GM12878 (cell line): ENCODE data around the gene FAM83D. TPM values are rescaled to one million over a fixed set of nuclear protein-coding genes. Genes with fewer than 3 reads are reported as not detected.

Experiments
- ATF2 ChIP-seq: IDR thresholded peaks from 2 replicates; pipeline ENCODE4 v1.6.1; 2012; ENCODE audit warnings: low read length, inconsistent platforms
- IKZF2 ChIP-seq, 2 experiments: fragments of 450-650 bp; IDR thresholded peaks; 2 replicates each; pipeline ENCODE4 v1.6.1; 2017; ENCODE audit warnings: mild to moderate bottlenecking in 2 of 2, moderate library complexity in 2 of 2
- MYC ChIP-seq: IDR thresholded peaks from 2 replicates; pipeline ENCODE4 v1.6.1; 2011; ENCODE audit warnings: mild to moderate bottlenecking, low read length, moderate library complexity, inconsistent platforms; ENCODE audit not compliant: insufficient read depth, insufficient replicate concordance, insufficient read length, severe bottlenecking
- NR2C1 ChIP-seq: fragments of 450-650 bp; IDR thresholded peaks from 2 replicates; pipeline ENCODE4 v1.6.1; 2017; ENCODE audit warnings: antibody characterized with exemption, mild to moderate bottlenecking, moderate library complexity
- NR2F1 ChIP-seq: fragments of 450-650 bp; conservative IDR thresholded peaks from 2 replicates; pipeline ENCODE4 v1.6.1; 2017; ENCODE audit warnings: mild to moderate bottlenecking
- POLR2A ChIP-seq: IDR thresholded peaks from 2 replicates; pipeline ENCODE4 v1.6.1; 2011; ENCODE audit warnings: low read depth, mild to moderate bottlenecking, low read length
- SIX5 ChIP-seq: IDR thresholded peaks from 2 replicates; pipeline ENCODE4 v1.6.1; 2011; ENCODE audit warnings: mild to moderate bottlenecking, low read depth, low read length, moderate library complexity; ENCODE audit not compliant: severe bottlenecking
- SP1 ChIP-seq: IDR thresholded peaks from one replicate; pipeline ENCODE4 v1.6.1; 2011; ENCODE audit warnings: low read depth, low read length
- SPI1 ChIP-seq: IDR thresholded peaks from 2 replicates; pipeline ENCODE4 v1.6.1; 2011; ENCODE audit warnings: low read depth, mild to moderate bottlenecking, low read length, moderate library complexity, borderline replicate concordance; ENCODE audit not compliant: insufficient read depth
- SREBF2 ChIP-seq: IDR thresholded peaks from 2 replicates; pipeline ENCODE4 v1.6.1; 2012; ENCODE audit warnings: mild to moderate bottlenecking, low read length
- TCF12 ChIP-seq: IDR thresholded peaks from 2 replicates; pipeline ENCODE4 v1.6.1; 2011; ENCODE audit warnings: low read depth, mild to moderate bottlenecking, low read length
- YBX1 ChIP-seq: fragments of 450-650 bp; IDR thresholded peaks from 2 replicates; pipeline ENCODE4 v1.6.1; 2016; ENCODE audit warnings: antibody characterized with exemption
- ZBTB11 ChIP-seq: fragments of 450-650 bp; formaldehyde crosslinking; IDR thresholded peaks from 2 replicates; pipeline ENCODE4 v1.5.0; 2022; ENCODE audit warnings: mild to moderate bottlenecking, missing genetic modification characterization
- ZNF24 ChIP-seq: fragments of 450-650 bp; IDR thresholded peaks from 2 replicates; pipeline ENCODE4 v1.6.1; 2017; ENCODE audit warnings: antibody characterized with exemption, mild to moderate bottlenecking
- polyA plus RNA-seq, 11 experiments: library from polyadenylated mRNA; depleted of rRNA in 4 of 11; unstranded in 6 of 11; stranded (reverse) in 5 of 11; fragments of >200 nt; fragmentation: Nextera tagmentation in 4 of 11; fragmentation: Illumina TruSeq in 1 of 11; extraction: Ambion mirVana in 4 of 11; extraction: Trizol in 1 of 11; gene quantifications; 1 replicate in 1 of 11; 2 replicates in 10 of 11; pipeline versions ENCODE4 v1.2.1 to v1.2.3, GENCODE V29; 2011 to 2016; ENCODE audit warnings: inconsistent platforms in 2 of 11, missing spikeins in 2 of 11, low read depth in 1 of 11
- total RNA-seq, 4 experiments: library from RNA; depleted of rRNA in 3 of 4; stranded (reverse); fragments of >200 nt in 3 of 4; fragmentation: Illumina TruSeq in 1 of 4; extraction: Trizol in 1 of 4; gene quantifications; 2 replicates each; pipeline versions ENCODE4 v1.2.1 to v1.2.3, GENCODE V29; 2013 to 2021
- TF ChIP-seq, protein P1 (sequence below): fragments of 450-650 bp; IDR thresholded peaks from 2 replicates; pipeline ENCODE4 v1.6.1; 2017; ENCODE audit warnings: borderline replicate concordance
- TF ChIP-seq, protein P2 (sequence below): fragments of 150-350 bp; IDR thresholded peaks from 2 replicates; pipeline ENCODE4 v1.6.1; 2016; ENCODE audit warnings: low read depth, low read length
- TF ChIP-seq, protein P3 (sequence below): fragments of 450-650 bp; IDR thresholded peaks from 2 replicates; pipeline ENCODE4 v1.6.1; 2017; ENCODE audit warnings: antibody characterized with exemption, mild to moderate bottlenecking, moderate library complexity

FAM83D gene
- total and polyA plus RNA-seq, 10 of the 15 experiments (the other 5 are each of a cell fraction or from before 2014, with no cell fraction given): 4.5 to 34.8 (median 19.2) TPM

DNA sequence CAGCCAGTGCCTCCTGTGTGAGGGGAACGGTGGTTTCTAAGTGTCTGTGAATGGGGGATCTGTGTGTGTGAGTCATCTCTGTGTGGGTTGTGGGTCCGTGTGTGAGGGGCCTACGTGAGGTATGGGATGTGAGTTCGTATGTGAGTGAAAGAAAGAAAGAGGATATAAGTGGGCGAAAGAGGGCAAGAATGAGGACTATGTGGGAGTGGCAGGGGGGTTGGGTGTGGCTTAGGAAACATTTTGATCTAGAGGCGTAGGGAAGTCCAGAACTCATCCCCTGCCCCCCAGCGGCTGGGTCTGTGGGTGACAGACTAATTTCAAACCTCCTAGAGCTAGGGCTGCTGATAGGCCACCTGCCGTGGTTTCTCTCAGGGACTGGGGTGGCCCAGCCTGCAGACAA lies 71.4 kb downstream of the FAM83D start (continued):
- TF ChIP-seq IKZF2 (IDR thresholded peaks at IDR 0.05): peak; percentile 96
- TF ChIP-seq SIX5: no peak
- peak; percentile 26; the same call in 1 of the 2 replicates for TF ChIP-seq POLR2A
- TF ChIP-seq ZBTB11 (CRISPR knock-in tag): no peak
- peak; percentile 53; the same call in 1 of the 2 replicates for TF ChIP-seq SPI1
- TF ChIP-seq NR2F1: peak; percentile 45; the same call in 1 of the 2 replicates
- peak; percentile 87; the same call in 1 of the 2 replicates for TF ChIP-seq TCF12
- TF ChIP-seq SP1: peak; percentile 60
- TF ChIP-seq, protein P1, sequence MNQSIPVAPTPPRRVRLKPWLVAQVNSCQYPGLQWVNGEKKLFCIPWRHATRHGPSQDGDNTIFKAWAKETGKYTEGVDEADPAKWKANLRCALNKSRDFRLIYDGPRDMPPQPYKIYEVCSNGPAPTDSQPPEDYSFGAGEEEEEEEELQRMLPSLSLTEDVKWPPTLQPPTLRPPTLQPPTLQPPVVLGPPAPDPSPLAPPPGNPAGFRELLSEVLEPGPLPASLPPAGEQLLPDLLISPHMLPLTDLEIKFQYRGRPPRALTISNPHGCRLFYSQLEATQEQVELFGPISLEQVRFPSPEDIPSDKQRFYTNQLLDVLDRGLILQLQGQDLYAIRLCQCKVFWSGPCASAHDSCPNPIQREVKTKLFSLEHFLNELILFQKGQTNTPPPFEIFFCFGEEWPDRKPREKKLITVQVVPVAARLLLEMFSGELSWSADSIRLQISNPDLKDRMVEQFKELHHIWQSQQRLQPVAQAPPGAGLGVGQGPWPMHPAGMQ: no peak
- TF ChIP-seq, protein P2, sequence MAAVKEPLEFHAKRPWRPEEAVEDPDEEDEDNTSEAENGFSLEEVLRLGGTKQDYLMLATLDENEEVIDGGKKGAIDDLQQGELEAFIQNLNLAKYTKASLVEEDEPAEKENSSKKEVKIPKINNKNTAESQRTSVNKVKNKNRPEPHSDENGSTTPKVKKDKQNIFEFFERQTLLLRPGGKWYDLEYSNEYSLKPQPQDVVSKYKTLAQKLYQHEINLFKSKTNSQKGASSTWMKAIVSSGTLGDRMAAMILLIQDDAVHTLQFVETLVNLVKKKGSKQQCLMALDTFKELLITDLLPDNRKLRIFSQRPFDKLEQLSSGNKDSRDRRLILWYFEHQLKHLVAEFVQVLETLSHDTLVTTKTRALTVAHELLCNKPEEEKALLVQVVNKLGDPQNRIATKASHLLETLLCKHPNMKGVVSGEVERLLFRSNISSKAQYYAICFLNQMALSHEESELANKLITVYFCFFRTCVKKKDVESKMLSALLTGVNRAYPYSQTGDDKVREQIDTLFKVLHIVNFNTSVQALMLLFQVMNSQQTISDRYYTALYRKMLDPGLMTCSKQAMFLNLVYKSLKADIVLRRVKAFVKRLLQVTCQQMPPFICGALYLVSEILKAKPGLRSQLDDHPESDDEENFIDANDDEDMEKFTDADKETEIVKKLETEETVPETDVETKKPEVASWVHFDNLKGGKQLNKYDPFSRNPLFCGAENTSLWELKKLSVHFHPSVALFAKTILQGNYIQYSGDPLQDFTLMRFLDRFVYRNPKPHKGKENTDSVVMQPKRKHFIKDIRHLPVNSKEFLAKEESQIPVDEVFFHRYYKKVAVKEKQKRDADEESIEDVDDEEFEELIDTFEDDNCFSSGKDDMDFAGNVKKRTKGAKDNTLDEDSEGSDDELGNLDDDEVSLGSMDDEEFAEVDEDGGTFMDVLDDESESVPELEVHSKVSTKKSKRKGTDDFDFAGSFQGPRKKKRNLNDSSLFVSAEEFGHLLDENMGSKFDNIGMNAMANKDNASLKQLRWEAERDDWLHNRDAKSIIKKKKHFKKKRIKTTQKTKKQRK: no peak
- TF ChIP-seq MYC: no peak
- no peak for TF ChIP-seq YBX1
- TF ChIP-seq, protein P3, sequence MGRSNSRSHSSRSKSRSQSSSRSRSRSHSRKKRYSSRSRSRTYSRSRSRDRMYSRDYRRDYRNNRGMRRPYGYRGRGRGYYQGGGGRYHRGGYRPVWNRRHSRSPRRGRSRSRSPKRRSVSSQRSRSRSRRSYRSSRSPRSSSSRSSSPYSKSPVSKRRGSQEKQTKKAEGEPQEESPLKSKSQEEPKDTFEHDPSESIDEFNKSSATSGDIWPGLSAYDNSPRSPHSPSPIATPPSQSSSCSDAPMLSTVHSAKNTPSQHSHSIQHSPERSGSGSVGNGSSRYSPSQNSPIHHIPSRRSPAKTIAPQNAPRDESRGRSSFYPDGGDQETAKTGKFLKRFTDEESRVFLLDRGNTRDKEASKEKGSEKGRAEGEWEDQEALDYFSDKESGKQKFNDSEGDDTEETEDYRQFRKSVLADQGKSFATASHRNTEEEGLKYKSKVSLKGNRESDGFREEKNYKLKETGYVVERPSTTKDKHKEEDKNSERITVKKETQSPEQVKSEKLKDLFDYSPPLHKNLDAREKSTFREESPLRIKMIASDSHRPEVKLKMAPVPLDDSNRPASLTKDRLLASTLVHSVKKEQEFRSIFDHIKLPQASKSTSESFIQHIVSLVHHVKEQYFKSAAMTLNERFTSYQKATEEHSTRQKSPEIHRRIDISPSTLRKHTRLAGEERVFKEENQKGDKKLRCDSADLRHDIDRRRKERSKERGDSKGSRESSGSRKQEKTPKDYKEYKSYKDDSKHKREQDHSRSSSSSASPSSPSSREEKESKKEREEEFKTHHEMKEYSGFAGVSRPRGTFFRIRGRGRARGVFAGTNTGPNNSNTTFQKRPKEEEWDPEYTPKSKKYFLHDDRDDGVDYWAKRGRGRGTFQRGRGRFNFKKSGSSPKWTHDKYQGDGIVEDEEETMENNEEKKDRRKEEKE: no peak
- TF ChIP-seq ZNF24: 0 out of 2 replicates have a peak, but pooled peaks have one; percentile 5
- TF ChIP-seq NR2C1: no peak
- no peak for TF ChIP-seq SREBF2
- TF ChIP-seq ATF2: peak; percentile 68; the same call in 1 of the 2 replicates
